ENCODE data around the gene MBD6.
"Not testable (repeated sequence)": the region's sequence is repeated elsewhere in the genome, so short reads cannot be mapped to it uniquely, and the experiment has no call there.

MBD6 gene

GRCh38 chr12:57552306-57552651 is 29.7 kb downstream of the MBD6 start:
- no peak for DNase-seq

- DNase-seq = no peak
These were observed 30.2 kb downstream of the MBD6 start for GRCh38 chr12:57552835-57553313.

GRCh38 chr12:57553343-57554202 is 30.9 kb downstream of the MBD6 start:
- no peak for DNase-seq

- no peak for DNase-seq
These were observed 31.8 kb downstream of the MBD6 start for GRCh38 chr12:57554453-57554852.

GRCh38 chr12:57554897-57555296 is 32.3 kb downstream of the MBD6 start:
- DNase-seq = no peak

- DNase-seq = no peak
These were observed 36.2 kb downstream of the MBD6 start for GRCh38 chr12:57558864-57559263.

- no peak for DNase-seq
These were observed 37.9 kb downstream of the MBD6 start for GRCh38 chr12:57560516-57560915.

GRCh38 chr12:57561117-57561516 is 38.5 kb downstream of the MBD6 start:
- DNase-seq = not testable (repeated sequence)

- DNase-seq = no peak
These were observed 40.7 kb downstream of the MBD6 start for GRCh38 chr12:57563358-57563757.

- DNase-seq = no peak
These were observed 41.6 kb downstream of the MBD6 start for GRCh38 chr12:57564178-57564740.

GRCh38 chr12:57568838-57569237 is 46.2 kb downstream of the MBD6 start:
- no peak for DNase-seq

- no peak for DNase-seq
These were observed 47.2 kb downstream of the MBD6 start for GRCh38 chr12:57569858-57570257.

GRCh38 chr12:57570438-57570837 is 47.8 kb downstream of the MBD6 start:
- DNase-seq = not testable (repeated sequence)

- no peak for DNase-seq
These were observed 49.5 kb downstream of the MBD6 start for GRCh38 chr12:57571926-57572762.

- DNase-seq = no peak
These were observed 52.2 kb downstream of the MBD6 start for GRCh38 chr12:57574795-57575194.

GRCh38 chr12:57575771-57576612 is 53.4 kb downstream of the MBD6 start:
- no peak for DNase-seq

GRCh38 chr12:57576613-57577160 is 54.1 kb downstream of the MBD6 start:
- DNase-seq = no peak

- DNase-seq = no peak
These were observed 55.5 kb downstream of the MBD6 start for GRCh38 chr12:57577981-57578758.

GRCh38 chr12:57579011-57579410 is 56.4 kb downstream of the MBD6 start:
- DNase-seq = no peak

All from NCI-H510A (cell line).